ENCODE measurements around the gene COL3A1.

- TF ChIP-seq CTCF (IDR thresholded peaks at IDR 0.05) (no peak), POLR2A (IDR thresholded peaks at IDR 0.05) (no peak), EP300 (IDR thresholded peaks at IDR 0.05) (no peak)
These were observed 75.6 kb downstream of the COL3A1 start for GRCh38 chr2:189049709-189050164.

Measured in ovary (tissue), 3 donors.